Transverse colon (tissue), 4 donors: ENCODE results near the gene NTHL1.

Experiments used
- EP300 ChIP-seq: sonication (generic); formaldehyde crosslinking; IDR thresholded peaks from one replicate; pipeline ENCODE4 v1.6.1; 2017; ENCODE audit warnings: antibody characterized with exemption, low read depth
- POLR2AphosphoS5 ChIP-seq, 3 donors: sonication (generic); formaldehyde crosslinking; IDR thresholded peaks; one replicate each; pipeline ENCODE4 v1.6.1; 2016; ENCODE audit warnings: antibody characterized with exemption in 3 of 3
- TF ChIP-seq, protein P1 (sequence below), 5 experiments: fragments of 200-600 bp in 3 of 5; fragments of 450-650 bp in 2 of 5; sonication (generic) in 3 of 5; IDR thresholded peaks; 1 replicate in 2 of 5; 2 replicates in 3 of 5; pipeline ENCODE4 v1.5.1; 2016 to 2017; ENCODE audit warnings: antibody characterized with exemption in 5 of 5, inconsistent platforms in 3 of 5, mild to moderate bottlenecking in 2 of 5, moderate library complexity in 1 of 5

GRCh38 chr16:2083409-2083808 is 35.8 kb upstream of the NTHL1 start:
- TF ChIP-seq, protein P1, sequence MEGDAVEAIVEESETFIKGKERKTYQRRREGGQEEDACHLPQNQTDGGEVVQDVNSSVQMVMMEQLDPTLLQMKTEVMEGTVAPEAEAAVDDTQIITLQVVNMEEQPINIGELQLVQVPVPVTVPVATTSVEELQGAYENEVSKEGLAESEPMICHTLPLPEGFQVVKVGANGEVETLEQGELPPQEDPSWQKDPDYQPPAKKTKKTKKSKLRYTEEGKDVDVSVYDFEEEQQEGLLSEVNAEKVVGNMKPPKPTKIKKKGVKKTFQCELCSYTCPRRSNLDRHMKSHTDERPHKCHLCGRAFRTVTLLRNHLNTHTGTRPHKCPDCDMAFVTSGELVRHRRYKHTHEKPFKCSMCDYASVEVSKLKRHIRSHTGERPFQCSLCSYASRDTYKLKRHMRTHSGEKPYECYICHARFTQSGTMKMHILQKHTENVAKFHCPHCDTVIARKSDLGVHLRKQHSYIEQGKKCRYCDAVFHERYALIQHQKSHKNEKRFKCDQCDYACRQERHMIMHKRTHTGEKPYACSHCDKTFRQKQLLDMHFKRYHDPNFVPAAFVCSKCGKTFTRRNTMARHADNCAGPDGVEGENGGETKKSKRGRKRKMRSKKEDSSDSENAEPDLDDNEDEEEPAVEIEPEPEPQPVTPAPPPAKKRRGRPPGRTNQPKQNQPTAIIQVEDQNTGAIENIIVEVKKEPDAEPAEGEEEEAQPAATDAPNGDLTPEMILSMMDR (IDR thresholded peaks at IDR 0.05) = no peak
- no peak for TF ChIP-seq POLR2AphosphoS5 (IDR thresholded peaks at IDR 0.05)
- no peak for TF ChIP-seq EP300
